IMR-90 (cell line): Measurements from ENCODE around the gene GAL. TPM values are rescaled to one million over a fixed set of nuclear protein-coding genes. Genes with fewer than 3 reads are reported as not detected.

Experiments
- ATAC-seq: fragments of 200-7000 bp; cut with Tn5 transposase; 2 replicates; pipeline ENCODE4 v1.9.1; 2020; ENCODE audit warnings: low read depth, mild to moderate bottlenecking, moderate library complexity
- BruUV-seq: library from RNA; stranded (reverse); fragments of 400-500 nt; replicated peaks from 2 replicates; lab custom pipeline; 2021; lab: Mats Ljungman, UMichigan
- CTCF ChIA-PET: fragments of 300-600 bp; formaldehyde crosslinking; extraction: SDS; loops from one replicate; lab custom pipeline; 2021; ENCODE audit warnings: antibody characterized with exemption; lab: Yijun Ruan, JAX
- POLR2A ChIA-PET: fragments of 300-600 bp; sonication (Branson Sonifier 250); formaldehyde crosslinking; loops from one replicate; lab custom pipeline; 2022; ENCODE audit warnings: antibody characterized with exemption; ENCODE audit not compliant: unreplicated experiment; lab: Charles Lee
- DNase-seq: peaks from one replicate; pipeline ENCODE4 v3.0.0; 2013
- H2AFZ ChIP-seq: replicated peaks from 2 replicates; pipeline ENCODE3; 2013; ENCODE audit warnings: low read length, mild to moderate bottlenecking; ENCODE audit not compliant: poor library complexity
- H2AK5ac ChIP-seq: 2 replicates; pipeline ENCODE4 v1.6.1; 2013; ENCODE audit warnings: low read depth, low read length, inconsistent platforms
- H2AK9ac ChIP-seq: replicated peaks from 2 replicates; pipeline ENCODE3; 2013; ENCODE audit warnings: mild to moderate bottlenecking, low read depth, low read length, moderate library complexity; ENCODE audit not compliant: poor library complexity
- H2BK120ac ChIP-seq: 2 replicates; pipeline ENCODE4 v1.6.1; 2013; ENCODE audit warnings: low read depth, low read length, inconsistent platforms
- H2BK15ac ChIP-seq: 3 replicates; pipeline ENCODE4 v1.6.1; 2013; ENCODE audit warnings: low read depth, low read length, inconsistent platforms
- H2BK20ac ChIP-seq: 2 replicates; pipeline ENCODE4 v1.6.1; 2013; ENCODE audit warnings: low read depth, mild to moderate bottlenecking, inconsistent platforms, low read length, moderate library complexity
- H2BK5ac ChIP-seq: 2 replicates; pipeline ENCODE4 v1.6.1; 2013; ENCODE audit warnings: mild to moderate bottlenecking, low read depth, low read length, inconsistent platforms; ENCODE audit not compliant: poor library complexity, severe bottlenecking
- H3K14ac ChIP-seq: replicated peaks from 2 replicates; pipeline ENCODE4 v1.6.1; 2013; ENCODE audit warnings: low read depth, low read length, inconsistent platforms
- H3K18ac ChIP-seq: 2 replicates; pipeline ENCODE4 v1.6.1; 2013; ENCODE audit warnings: low read depth, low read length, control low read depth
- H3K23ac ChIP-seq: 2 replicates; pipeline ENCODE4 v1.6.1; 2013; ENCODE audit warnings: low read depth, low read length, inconsistent platforms
- H3K27ac ChIP-seq: 2 replicates; pipeline ENCODE4 v1.5.1; 2013; ENCODE audit warnings: mild to moderate bottlenecking, control low read depth, low read length; ENCODE audit not compliant: insufficient read depth
- H3K27me3 ChIP-seq: 2 replicates; pipeline ENCODE4 v1.6.1; 2013; ENCODE audit warnings: low read length; ENCODE audit not compliant: control insufficient read depth, insufficient read depth
- H3K36me3 ChIP-seq: 2 replicates; pipeline ENCODE4 v1.6.1; 2013; ENCODE audit warnings: low read length, mixed read lengths; ENCODE audit not compliant: control insufficient read depth, insufficient read depth
- H3K4ac ChIP-seq: 2 replicates; pipeline ENCODE4 v1.6.1; 2013; ENCODE audit warnings: low read depth, low read length, inconsistent platforms
- H3K4me1 ChIP-seq: 2 replicates; pipeline ENCODE4 v1.6.1; 2013; ENCODE audit warnings: low read length, mixed read lengths; ENCODE audit not compliant: control insufficient read depth, insufficient read depth
- H3K4me2 ChIP-seq: 2 replicates; pipeline ENCODE4 v1.6.1; 2013; ENCODE audit warnings: low read depth, mild to moderate bottlenecking, control low read depth, low read length, moderate library complexity
- H3K4me3 ChIP-seq: 2 replicates; pipeline ENCODE4 v1.5.1; 2013; ENCODE audit warnings: low read depth, mild to moderate bottlenecking, control low read depth, low read length, moderate library complexity; ENCODE audit not compliant: insufficient read depth
- H3K56ac ChIP-seq: 2 replicates; pipeline ENCODE4 v1.6.1; 2013; ENCODE audit warnings: low read length, inconsistent platforms; ENCODE audit not compliant: insufficient read depth; ENCODE audit errors: extremely low read depth
- H3K79me1 ChIP-seq, 2 experiments: 2 replicates each; pipeline ENCODE4 v1.6.1; 2013; ENCODE audit warnings: low read length in 2 of 2, inconsistent platforms in 1 of 2, low read depth in 1 of 2
- H3K9ac ChIP-seq: 2 replicates; pipeline ENCODE4 v1.6.1; 2013; ENCODE audit warnings: low read depth, low read length, control low read depth
- H3K9me1 ChIP-seq: 2 replicates; pipeline ENCODE4 v1.6.1; 2013; ENCODE audit warnings: low read length, inconsistent platforms; ENCODE audit not compliant: insufficient read depth
- H3K9me3 ChIP-seq: 2 replicates; pipeline ENCODE4 v1.6.1; 2013; ENCODE audit warnings: low read length; ENCODE audit not compliant: control insufficient read depth, insufficient read depth
- H4K20me1 ChIP-seq: 2 replicates; pipeline ENCODE4 v1.6.1; 2013; ENCODE audit warnings: low read length, inconsistent platforms; ENCODE audit not compliant: insufficient read depth
- H4K5ac ChIP-seq: 2 replicates; pipeline ENCODE4 v1.6.1; 2013; ENCODE audit warnings: mild to moderate bottlenecking, low read depth, low read length, control low read depth
- H4K8ac ChIP-seq, 2 experiments: 2 replicates each; pipeline ENCODE4 v1.6.1; 2013; ENCODE audit warnings: low read depth in 2 of 2, low read length in 2 of 2, control low read depth in 1 of 2, inconsistent platforms in 1 of 2
- H4K91ac ChIP-seq: 2 replicates; pipeline ENCODE4 v1.6.1; 2013; ENCODE audit warnings: low read depth, low read length, inconsistent platforms; ENCODE audit not compliant: insufficient read depth
- CEBPB ChIP-seq: IDR thresholded peaks from 2 replicates; pipeline ENCODE4 v1.6.1; 2012; ENCODE audit warnings: low read depth, low read length, improper control_type of control experiment
- FOS ChIP-seq: fragments of 150-350 bp; IDR thresholded peaks from 2 replicates; pipeline ENCODE4 v1.6.1; 2016; ENCODE audit warnings: low read depth, low read length
- MAZ ChIP-seq: IDR thresholded peaks from 2 replicates; pipeline ENCODE4 v1.6.1; 2012; ENCODE audit warnings: low read depth, mild to moderate bottlenecking, low read length, improper control_type of control experiment, moderate library complexity, borderline replicate concordance
- MXI1 ChIP-seq: IDR thresholded peaks from 2 replicates; pipeline ENCODE4 v1.6.1; 2012; ENCODE audit warnings: low read depth, mild to moderate bottlenecking, low read length, moderate library complexity, borderline replicate concordance
- NFE2L2 ChIP-seq: fragments of 150-350 bp; IDR thresholded peaks from 2 replicates; pipeline ENCODE4 v1.6.1; 2016; ENCODE audit warnings: low read depth, mild to moderate bottlenecking, low read length
- POLR2A ChIP-seq: IDR thresholded peaks from 2 replicates; pipeline ENCODE4 v1.6.1; 2012; ENCODE audit warnings: mild to moderate bottlenecking, low read depth, low read length
- RFX5 ChIP-seq: IDR thresholded peaks from 2 replicates; pipeline ENCODE4 v1.8.0; 2012; ENCODE audit warnings: low read depth, mild to moderate bottlenecking, low read length, moderate library complexity
- SMC3 ChIP-seq: fragments of 150-350 bp; IDR thresholded peaks from 2 replicates; pipeline ENCODE4 v1.6.1; 2016; ENCODE audit warnings: low read depth, mild to moderate bottlenecking, antibody characterized with exemption, low read length, moderate library complexity
- WGBS, 2 experiments: methylation state at CpG; one replicate each; pipeline versions ENCODE4 v1.1.5 to v1.1.7; 2013; ENCODE audit warnings: missing lambda C conversion rate in 2 of 2; ENCODE audit not compliant: insufficient read length in 1 of 2; ENCODE audit errors: extremely low coverage in 2 of 2; 5-methylcytosine and 5-hydroxymethylcytosine counted together
- dilution Hi-C: fragments of 300-500 bp; cut with HindIII; formaldehyde crosslinking; loops from one replicate; pipeline ENCODE4 v1.14.3; 2018; ENCODE audit warnings: low sequenced_read_pairs; ENCODE audit not compliant: unreplicated experiment
- in situ Hi-C: fragments of 300-500 bp; cut with MboI; formaldehyde crosslinking; loops from 3 replicates; pipeline ENCODE4 v1.14.3; 2019; ENCODE audit warnings: low sequenced_read_pairs, inconsistent platforms, mixed read lengths
- intact Hi-C: fragments of 100-400 bp; cut with micrococcal nuclease; formaldehyde crosslinking; loops from 2 replicates; pipeline ENCODE4 v1.10.0; 2022
- polyA plus RNA-seq, 3 experiments: library from polyadenylated mRNA; depleted of rRNA; stranded (reverse); fragments of >200 nt; gene quantifications; 2 replicates each; pipeline ENCODE4 v1.2.3, GENCODE V29; 2012; ENCODE audit warnings: low replicate concordance in 1 of 3
- total RNA-seq: library from RNA; depleted of rRNA; stranded (reverse); fragments of >200 nt; gene quantifications from 2 replicates; pipeline ENCODE4 v1.2.3, GENCODE V29; 2012
- TF ChIP-seq, protein P1 (sequence below): fragments of 150-350 bp; IDR thresholded peaks from 2 replicates; pipeline ENCODE4 v1.6.1; 2017; ENCODE audit warnings: mild to moderate bottlenecking, antibody characterized with exemption, low read length, low read depth

GAL gene
- total and polyA plus RNA-seq, 2 of the 4 experiments (the other 2 are of a cell fraction): 2.0 TPM; not detected in 1

DNA sequence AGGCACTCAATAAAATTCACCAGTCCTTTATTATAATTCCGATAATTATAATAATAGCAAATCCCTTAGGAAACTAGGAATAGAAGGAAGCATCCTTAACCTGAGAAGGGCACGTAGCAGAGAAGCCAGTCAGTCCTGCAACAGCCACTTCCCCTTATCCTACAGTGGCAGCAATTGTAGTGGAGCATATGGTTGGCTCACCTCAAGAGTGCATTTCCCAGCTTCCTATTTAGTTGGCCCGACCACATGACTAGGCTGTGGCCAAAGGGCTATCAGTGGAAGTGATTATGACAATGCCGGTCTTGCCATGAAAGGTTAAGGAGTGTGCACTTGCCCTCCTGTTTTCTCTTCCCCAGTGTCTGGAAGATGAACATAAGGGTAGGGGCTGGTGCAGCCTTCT, 39.9 kb downstream of the GAL start:
- Histone ChIP-seq H3K56ac (no peak overlapping the region), H3K4me2 (no peak overlapping the region), H4K5ac (no peak overlapping the region), H3K27ac (no peak overlapping the region), H3K79me1 (no peaks in the 10 kb centered on the region), H2AFZ (no peak overlapping the region), H3K18ac (no peak overlapping the region), H2BK15ac (no peak overlapping the region), H4K20me1 (no peaks in the 10 kb centered on the region), H3K4ac (no peak overlapping the region), H3K14ac (no peak overlapping the region), H2BK20ac (no peak overlapping the region), H4K91ac (no peak overlapping the region), H3K4me1 (no peaks in the 10 kb centered on the region), H2BK120ac (no peak overlapping the region), H3K9me1 (0 out of 2 replicates have a peak, but pooled peaks cover 3% of the 10 kb centered on the region), H3K4me3 (no peak overlapping the region), H2AK9ac (no peak overlapping the region), H3K27me3 (peaks cover 24% of the 10 kb centered on the region), H2AK5ac (no peak overlapping the region), H2BK5ac (no peak overlapping the region), H3K9ac (no peak overlapping the region), H3K36me3 (no peaks in the 10 kb centered on the region), H3K9me3 (peaks cover 6% of the 10 kb centered on the region), H4K8ac (no peak overlapping the region), H3K23ac (no peak overlapping the region)
- TF ChIP-seq POLR2A: no peak
- no peak for TF ChIP-seq MAZ
- TF ChIP-seq NFE2L2: no peak
- TF ChIP-seq CEBPB: no peak
- no peak for TF ChIP-seq RFX5
- TF ChIP-seq FOS: no peak
- TF ChIP-seq, protein P1, sequence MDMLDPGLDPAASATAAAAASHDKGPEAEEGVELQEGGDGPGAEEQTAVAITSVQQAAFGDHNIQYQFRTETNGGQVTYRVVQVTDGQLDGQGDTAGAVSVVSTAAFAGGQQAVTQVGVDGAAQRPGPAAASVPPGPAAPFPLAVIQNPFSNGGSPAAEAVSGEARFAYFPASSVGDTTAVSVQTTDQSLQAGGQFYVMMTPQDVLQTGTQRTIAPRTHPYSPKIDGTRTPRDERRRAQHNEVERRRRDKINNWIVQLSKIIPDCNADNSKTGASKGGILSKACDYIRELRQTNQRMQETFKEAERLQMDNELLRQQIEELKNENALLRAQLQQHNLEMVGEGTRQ: no peak
- TF ChIP-seq MXI1: no peak
- no peak for TF ChIP-seq SMC3
- DNase-seq (no peak), ATAC-seq (no peak)
- in situ Hi-C loops: no loop called here
- BruUV-seq: no TSS peak
- ChIA-PET POLR2A (no interaction called here), CTCF (no interaction called here)
- no CpG with 5 or more reads among the region's 4 CpGs for WGBS, 2 experiments
- intact Hi-C loops: loop anchor here (10.0 kb wide), 1 partner anchor 109 kb away; no protein-coding TSS in a partner anchor
- dilution Hi-C loops: no loop called here
